Activated T-helper 17 cell treated with anti-CD3 and anti-CD28 coated beads, Interleukin-2, amount 50 U/mL, for 72 hours (primary cell): ENCODE results near the gene TRNT1. TPM values are rescaled to one million over a fixed set of nuclear protein-coding genes. Genes with fewer than 3 reads are reported as not detected.

Source experiments
- ATAC-seq: fragments of 150-1000 bp; cut with Tn5 transposase; replicated peaks from 2 replicates; pipeline ENCODE4 v1.10.0; 2021; ENCODE audit warnings: mild to moderate bottlenecking, moderate library complexity
- H3K27ac Mint-ChIP-seq: one replicate; pipeline ENCODE4 v1.8.0; 2022; ENCODE audit warnings: mixed read lengths
- H3K27me3 Mint-ChIP-seq: one replicate; pipeline ENCODE4 v1.8.0; 2022; ENCODE audit warnings: mixed read lengths
- H3K36me3 Mint-ChIP-seq: one replicate; pipeline ENCODE4 v1.8.0; 2022; ENCODE audit warnings: low read depth, mild to moderate bottlenecking, mixed read lengths
- H3K4me1 Mint-ChIP-seq: one replicate; pipeline ENCODE4 v1.8.0; 2022; ENCODE audit warnings: mixed read lengths
- H3K4me3 Mint-ChIP-seq: one replicate; pipeline ENCODE4 v1.8.0; 2022; ENCODE audit warnings: mild to moderate bottlenecking, mixed read lengths
- H3K9me3 Mint-ChIP-seq: one replicate; pipeline ENCODE4 v1.8.0; 2022; ENCODE audit warnings: mixed read lengths
- total RNA-seq, 2 donors: library from RNA; stranded (reverse); gene quantifications; one replicate each; pipeline ENCODE4 v1.2.3, GENCODE V29; 2022

TRNT1 gene
- total RNA-seq, 2 donors from 2014 or later = 31.2 to 52.7 TPM

- Mint-ChIP-seq H3K4me1 (peaks cover 27% of the 10 kb centered on the region), H3K27me3 (no peaks in the 10 kb centered on the region), H3K36me3 (peaks cover 90% of the 10 kb centered on the region), H3K9me3 (no peaks in the 10 kb centered on the region), H3K4me3 (peak overlapping the region; percentile 36), H3K27ac (peak overlapping the region; percentile 79)
- peak; percentile 88 for ATAC-seq
Observed at GRCh38 chr3:3134750-3135448, 8.2 kb downstream of the TRNT1 start.

GRCh38 chr3:3137526-3137925 is 10.8 kb downstream of the TRNT1 start:
- Mint-ChIP-seq H3K4me3 (no peak overlapping the region), H3K9me3 (no peaks in the 10 kb centered on the region), H3K27me3 (no peaks in the 10 kb centered on the region), H3K4me1 (peaks cover 33% of the 10 kb centered on the region), H3K36me3 (peaks cover 100% of the 10 kb centered on the region), H3K27ac (peak overlapping the region; percentile 69)
- ATAC-seq = no peak

GRCh38 chr3:3141939-3142338 is 15.2 kb downstream of the TRNT1 start:
- peaks cover 11% of the 10 kb centered on the region for H3K4me1 Mint-ChIP-seq
- no peak overlapping the region for H3K4me3 Mint-ChIP-seq
- peak overlapping the region; percentile 67 for H3K27ac Mint-ChIP-seq
- no peaks in the 10 kb centered on the region for H3K9me3 Mint-ChIP-seq
- peak; percentile 69 for ATAC-seq
- no peaks in the 10 kb centered on the region for H3K27me3 Mint-ChIP-seq
- peaks cover 100% of the 10 kb centered on the region for H3K36me3 Mint-ChIP-seq

GRCh38 chr3:3145831-3146230 is 19.1 kb downstream of the TRNT1 start:
- Mint-ChIP-seq H3K36me3 (peaks cover 99% of the 10 kb centered on the region), H3K27ac (peak overlapping the region; percentile 31), H3K27me3 (no peaks in the 10 kb centered on the region)

GRCh38 chr3:3149560-3149959 is 22.8 kb downstream of the TRNT1 start:
- H3K27ac Mint-ChIP-seq = peak overlapping the region; percentile 77
- no peaks in the 10 kb centered on the region for H3K27me3 Mint-ChIP-seq
- H3K36me3 Mint-ChIP-seq = peaks cover 99% of the 10 kb centered on the region
- ATAC-seq = no peak
- H3K9me3 Mint-ChIP-seq = no peaks in the 10 kb centered on the region
- no peak overlapping the region for H3K4me3 Mint-ChIP-seq
- H3K4me1 Mint-ChIP-seq = peaks cover 3% of the 10 kb centered on the region

More at GRCh38 chr3:3145831-3146230, 19.1 kb downstream of the TRNT1 start:
- ATAC-seq = no peak
- Mint-ChIP-seq H3K9me3 (no peaks in the 10 kb centered on the region), H3K4me1 (peaks cover 6% of the 10 kb centered on the region), H3K4me3 (no peak overlapping the region)

- no peaks in the 10 kb centered on the region for H3K27me3 Mint-ChIP-seq
- no peak overlapping the region for H3K27ac Mint-ChIP-seq
Observed at GRCh38 chr3:3151513-3151912, 24.8 kb downstream of the TRNT1 start.

GRCh38 chr3:3154879-3155610 is 28.3 kb downstream of the TRNT1 start:
- ATAC-seq = no peak
- Mint-ChIP-seq H3K36me3 (peaks cover 100% of the 10 kb centered on the region), H3K27me3 (no peaks in the 10 kb centered on the region), H3K27ac (peak overlapping the region; percentile 53), H3K9me3 (no peaks in the 10 kb centered on the region), H3K4me1 (peaks cover 8% of the 10 kb centered on the region), H3K4me3 (no peak overlapping the region)

More at GRCh38 chr3:3151513-3151912, 24.8 kb downstream of the TRNT1 start:
- ATAC-seq = no peak
- Mint-ChIP-seq H3K4me3 (no peak overlapping the region), H3K36me3 (peaks cover 99% of the 10 kb centered on the region), H3K4me1 (peaks cover 8% of the 10 kb centered on the region), H3K9me3 (no peaks in the 10 kb centered on the region)

GRCh38 chr3:3157484-3157883 is 30.7 kb downstream of the TRNT1 start:
- Mint-ChIP-seq H3K27me3 (no peaks in the 10 kb centered on the region), H3K27ac (peak overlapping the region; percentile 42), H3K9me3 (no peaks in the 10 kb centered on the region), H3K4me3 (no peak overlapping the region), H3K36me3 (peaks cover 100% of the 10 kb centered on the region), H3K4me1 (peaks cover 10% of the 10 kb centered on the region)
- ATAC-seq = no peak

- no peaks in the 10 kb centered on the region for H3K27me3 Mint-ChIP-seq
- H3K36me3 Mint-ChIP-seq = peaks cover 100% of the 10 kb centered on the region
- H3K4me1 Mint-ChIP-seq = peaks cover 20% of the 10 kb centered on the region
- ATAC-seq = no peak
- no peaks in the 10 kb centered on the region for H3K9me3 Mint-ChIP-seq
- peak overlapping the region; percentile 68 for H3K27ac Mint-ChIP-seq
- H3K4me3 Mint-ChIP-seq = no peak overlapping the region
Observed at GRCh38 chr3:3160826-3161225, 34.1 kb downstream of the TRNT1 start.

- peak overlapping the region; percentile 56 for H3K4me3 Mint-ChIP-seq
- H3K27me3 Mint-ChIP-seq = no peaks in the 10 kb centered on the region
- ATAC-seq = peak; percentile 86
- no peaks in the 10 kb centered on the region for H3K9me3 Mint-ChIP-seq
- H3K4me1 Mint-ChIP-seq = peaks cover 23% of the 10 kb centered on the region
- H3K27ac Mint-ChIP-seq = peak overlapping the region; percentile 68
- H3K36me3 Mint-ChIP-seq = peaks cover 94% of the 10 kb centered on the region
Observed at GRCh38 chr3:3165241-3165640, 38.5 kb downstream of the TRNT1 start.

- H3K4me3 Mint-ChIP-seq = peak overlapping the region; percentile 56
Observed at GRCh38 chr3:3165650-3166049, 38.9 kb downstream of the TRNT1 start.

GRCh38 chr3:3170998-3171397 is 44.3 kb downstream of the TRNT1 start:
- ATAC-seq = peak; percentile 54
- peaks cover 94% of the 10 kb centered on the region for H3K36me3 Mint-ChIP-seq

More at GRCh38 chr3:3165650-3166049, 38.9 kb downstream of the TRNT1 start:
- peak overlapping the region; percentile 68 for H3K27ac Mint-ChIP-seq
- no peaks in the 10 kb centered on the region for H3K27me3 Mint-ChIP-seq
- peaks cover 94% of the 10 kb centered on the region for H3K36me3 Mint-ChIP-seq
- peak; percentile 64 for ATAC-seq
- H3K9me3 Mint-ChIP-seq = no peaks in the 10 kb centered on the region
- peaks cover 23% of the 10 kb centered on the region for H3K4me1 Mint-ChIP-seq

GRCh38 chr3:3172627-3173026 is 45.9 kb downstream of the TRNT1 start:
- Mint-ChIP-seq H3K4me3 (peak overlapping the region; percentile 79), H3K27me3 (no peaks in the 10 kb centered on the region), H3K36me3 (peaks cover 91% of the 10 kb centered on the region), H3K9me3 (no peaks in the 10 kb centered on the region), H3K4me1 (peaks cover 34% of the 10 kb centered on the region), H3K27ac (peak overlapping the region; percentile 88)
- ATAC-seq = no peak

More at GRCh38 chr3:3170998-3171397, 44.3 kb downstream of the TRNT1 start:
- Mint-ChIP-seq H3K9me3 (no peaks in the 10 kb centered on the region), H3K27me3 (no peaks in the 10 kb centered on the region), H3K4me1 (peaks cover 21% of the 10 kb centered on the region), H3K27ac (peak overlapping the region; percentile 54), H3K4me3 (peak overlapping the region; percentile 79)

- Mint-ChIP-seq H3K4me1 (peaks cover 37% of the 10 kb centered on the region), H3K27ac (peak overlapping the region; percentile 89), H3K4me3 (peak overlapping the region; percentile 95), H3K36me3 (peaks cover 52% of the 10 kb centered on the region), H3K27me3 (no peaks in the 10 kb centered on the region), H3K9me3 (no peaks in the 10 kb centered on the region)
- ATAC-seq = peak; percentile 22
Observed at GRCh38 chr3:3177861-3178497, 51.2 kb downstream of the TRNT1 start.
